Amniotic epithelial cell (primary cell): Measurements from ENCODE around the gene CD99L2.
"Not testable (repeated sequence)": the region's sequence is repeated elsewhere in the genome, so short reads cannot be mapped to it uniquely, and the experiment has no call there.

Source experiments
- DNase-seq: peaks from one replicate; pipeline ENCODE4 v3.0.0-alpha.2; 2010; ENCODE audit warnings: low read depth

CD99L2 gene

GRCh38 chrX:150856785-150857184, 41.7 kb downstream of the CD99L2 start:
- DNase-seq, result no peak

DNA sequence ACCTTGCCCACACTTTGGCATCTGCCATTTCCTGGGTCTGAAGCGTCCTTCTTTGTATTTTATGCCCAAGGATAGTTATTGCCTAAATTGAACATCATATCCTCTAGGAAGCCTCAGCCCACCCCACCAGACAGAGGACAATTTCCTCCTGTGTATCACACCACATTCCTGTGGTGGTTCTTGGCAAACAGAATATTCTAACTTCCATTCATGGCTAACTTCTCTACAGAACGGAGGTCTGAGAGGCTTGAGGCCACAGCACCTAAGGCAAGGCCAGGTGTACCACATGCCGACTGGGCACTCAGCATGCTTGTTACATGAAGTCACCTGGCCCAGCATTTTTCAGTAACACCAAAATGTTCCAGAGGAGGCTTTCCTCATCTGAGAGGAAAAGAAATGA, 42.4 kb downstream of the CD99L2 start:
- no peak for DNase-seq

- no peak for DNase-seq
Observed at GRCh38 chrX:150854856-150855255, 43.6 kb downstream of the CD99L2 start.

GRCh38 chrX:150849996-150850720, 48.3 kb downstream of the CD99L2 start:
- DNase-seq, result peak; percentile 75

GRCh38 chrX:150849486-150849885, 49.0 kb downstream of the CD99L2 start:
- peak; percentile 37 for DNase-seq

- no peak for DNase-seq
Observed at GRCh38 chrX:150848914-150849365, 49.5 kb downstream of the CD99L2 start.

- no peak for DNase-seq
Observed at GRCh38 chrX:150847088-150847487, 51.4 kb downstream of the CD99L2 start.

GRCh38 chrX:150846130-150846529, 52.3 kb downstream of the CD99L2 start:
- no peak for DNase-seq

DNA sequence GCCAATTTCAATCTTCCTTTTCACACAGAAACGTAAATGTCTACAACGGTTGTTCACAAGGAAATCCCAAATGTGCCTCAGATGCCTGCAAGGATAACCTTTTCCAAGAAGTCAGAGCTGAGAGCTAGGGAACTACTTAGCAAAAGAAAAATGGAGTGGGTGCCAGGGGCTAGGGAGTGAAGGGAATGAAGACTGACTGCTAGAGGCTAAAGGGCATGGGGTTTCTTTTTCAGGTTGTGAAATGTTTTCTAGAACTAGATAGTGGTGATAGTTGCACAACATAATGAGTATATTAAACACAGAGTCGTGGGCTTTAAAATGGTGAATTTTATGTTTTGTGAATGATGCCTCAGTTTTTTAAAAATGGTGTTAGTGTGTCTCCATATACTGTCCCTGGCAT, 53.4 kb downstream of the CD99L2 start:
- DNase-seq, result peak; percentile 70

DNA sequence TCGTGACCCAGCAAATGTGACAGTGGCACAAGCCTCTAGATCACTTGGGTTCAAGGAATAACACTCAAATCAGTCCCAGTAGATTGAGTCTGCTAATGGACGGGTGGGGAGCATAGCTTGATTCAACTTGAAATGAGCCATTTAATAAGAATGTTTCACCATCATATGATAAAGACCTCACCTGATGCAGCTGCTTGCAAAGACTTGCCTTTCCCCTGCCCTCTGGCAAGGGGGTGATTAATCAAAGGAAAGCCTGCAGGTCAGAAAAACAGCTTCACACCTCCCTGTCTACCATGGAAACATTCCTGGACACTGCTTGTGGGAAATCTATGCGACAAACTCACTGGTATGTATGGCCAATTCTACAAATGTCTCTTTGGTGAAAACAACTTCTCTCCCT, 54.5 kb downstream of the CD99L2 start:
- DNase-seq, result peak; percentile 31

DNA sequence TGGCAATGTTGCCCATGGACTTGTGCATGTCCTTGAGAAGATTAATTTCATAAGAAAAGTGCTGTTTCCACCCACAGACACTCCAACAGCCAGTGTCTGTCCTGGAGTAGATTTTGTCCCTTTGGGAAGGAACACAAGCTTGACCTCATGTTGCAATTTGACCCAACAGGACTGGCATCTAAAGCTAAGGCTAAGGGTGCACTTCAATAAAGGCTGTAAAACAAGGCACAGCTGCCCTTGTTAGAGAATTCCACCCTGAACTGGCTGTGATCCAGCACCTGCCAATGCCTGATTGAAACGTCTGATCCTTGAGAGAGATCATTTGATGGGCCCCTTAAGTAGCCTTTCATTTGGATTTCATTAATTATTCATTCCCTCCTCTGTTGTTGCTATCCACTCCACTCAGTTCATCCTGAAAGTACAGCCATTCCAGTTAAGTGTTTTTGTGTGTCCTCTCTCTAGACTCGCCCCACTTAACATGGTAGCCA, 56.2 kb downstream of the CD99L2 start:
- DNase-seq, result no peak

DNA sequence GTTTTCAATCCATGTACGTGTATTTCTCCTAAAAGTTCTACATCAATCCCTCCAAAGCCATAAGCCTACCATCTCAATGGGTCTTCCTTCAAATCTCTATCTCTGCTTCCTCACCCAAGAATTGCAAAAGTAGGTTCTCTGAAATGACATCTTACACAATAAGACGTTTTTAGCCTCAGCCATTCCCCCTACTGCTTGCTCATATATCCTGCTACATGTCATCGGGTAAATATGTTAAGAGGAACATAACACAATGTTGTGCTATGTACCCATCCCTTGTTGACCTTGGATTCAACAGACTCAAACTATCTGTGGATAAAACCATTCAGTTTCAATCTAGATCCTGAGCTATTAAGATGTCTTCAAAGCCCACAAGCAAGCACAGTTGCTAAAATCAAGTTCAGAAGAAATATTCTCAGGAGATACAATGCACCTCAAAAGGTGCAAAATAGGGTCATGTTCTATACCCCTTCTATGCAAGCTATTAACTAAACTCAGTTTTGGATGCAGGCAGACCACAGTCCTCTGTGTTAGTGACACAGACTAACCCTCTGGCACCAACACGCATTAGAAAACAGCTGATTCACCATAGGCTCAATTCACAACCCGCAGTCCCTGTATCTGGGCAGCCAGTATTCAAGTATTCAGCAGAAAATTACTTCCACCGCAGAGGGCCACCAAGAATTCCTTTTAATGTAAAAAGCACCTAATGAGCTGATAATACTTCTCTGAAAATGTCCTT, 56.8 kb downstream of the CD99L2 start:
- peak; percentile 80 for DNase-seq

GRCh38 chrX:150837845-150838244, 60.6 kb downstream of the CD99L2 start:
- no peak for DNase-seq

DNA sequence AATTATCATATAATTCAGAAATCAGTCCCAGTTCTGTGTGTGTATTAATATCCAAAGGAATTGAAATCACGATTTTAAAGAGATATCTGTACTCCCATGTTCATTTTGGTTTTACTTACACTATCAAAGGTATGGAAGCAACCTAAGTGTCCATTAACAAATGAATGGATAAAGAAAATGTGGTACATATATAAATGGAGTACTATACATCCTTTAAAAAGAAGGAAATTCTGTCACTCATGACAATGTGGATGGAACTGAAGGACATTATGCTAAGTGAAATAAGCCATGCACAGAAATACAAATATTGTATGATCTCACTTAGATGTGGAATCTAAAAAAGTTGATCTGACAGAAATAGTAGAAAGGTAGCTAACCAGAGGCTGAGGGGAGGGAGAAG, 63.8 kb downstream of the CD99L2 start:
- no peak for DNase-seq

- DNase-seq, result peak; percentile 60
Observed at GRCh38 chrX:150833454-150834056, 64.9 kb downstream of the CD99L2 start.

DNA sequence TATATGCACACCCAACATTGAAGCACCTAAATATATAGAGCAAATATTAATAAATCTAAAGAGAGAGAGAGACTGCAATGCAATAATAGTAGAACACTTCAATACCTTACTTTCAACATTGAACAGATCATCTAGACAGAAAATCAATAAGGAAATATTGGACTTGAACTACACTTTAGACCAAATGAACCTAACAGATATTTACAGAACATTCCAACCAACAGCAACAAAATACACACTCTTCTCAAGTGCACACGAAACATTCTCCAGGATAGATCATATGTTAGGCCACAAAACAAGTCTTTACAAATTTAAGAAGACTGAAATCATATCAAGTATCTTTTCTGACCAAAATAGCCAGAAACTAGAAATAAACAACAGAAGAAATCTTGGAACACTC, 66.6 kb downstream of the CD99L2 start:
- DNase-seq, result no peak

DNA sequence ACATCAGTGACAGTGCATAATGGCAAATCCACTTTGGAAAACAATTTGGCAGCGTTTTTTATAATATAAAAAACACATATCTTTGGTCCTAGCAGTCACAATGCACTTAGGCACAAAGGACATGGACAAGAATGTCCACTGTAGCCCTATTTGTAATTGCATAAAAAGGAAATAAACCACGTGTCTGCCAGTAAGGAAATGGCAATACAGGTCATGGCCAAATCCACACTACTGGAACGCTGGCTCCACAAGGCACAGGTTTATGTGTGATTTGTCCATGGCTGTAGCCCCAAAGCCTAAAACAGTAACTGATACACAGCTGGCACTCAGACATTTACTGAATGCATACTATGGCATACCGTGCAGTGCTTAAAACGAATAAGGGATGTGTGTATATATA, 69.7 kb downstream of the CD99L2 start:
- DNase-seq, result no peak

- not testable (repeated sequence) for DNase-seq
Observed at GRCh38 chrX:150824352-150824751, 74.1 kb downstream of the CD99L2 start.

- not testable (repeated sequence) for DNase-seq
Observed at GRCh38 chrX:150823826-150824225, 74.6 kb downstream of the CD99L2 start.

GRCh38 chrX:150821971-150822370, 76.5 kb downstream of the CD99L2 start:
- DNase-seq, result no peak

GRCh38 chrX:150813922-150814321, 84.5 kb downstream of the CD99L2 start:
- no peak for DNase-seq

- no peak for DNase-seq
Observed at GRCh38 chrX:150806827-150807226, 91.6 kb downstream of the CD99L2 start.

DNA sequence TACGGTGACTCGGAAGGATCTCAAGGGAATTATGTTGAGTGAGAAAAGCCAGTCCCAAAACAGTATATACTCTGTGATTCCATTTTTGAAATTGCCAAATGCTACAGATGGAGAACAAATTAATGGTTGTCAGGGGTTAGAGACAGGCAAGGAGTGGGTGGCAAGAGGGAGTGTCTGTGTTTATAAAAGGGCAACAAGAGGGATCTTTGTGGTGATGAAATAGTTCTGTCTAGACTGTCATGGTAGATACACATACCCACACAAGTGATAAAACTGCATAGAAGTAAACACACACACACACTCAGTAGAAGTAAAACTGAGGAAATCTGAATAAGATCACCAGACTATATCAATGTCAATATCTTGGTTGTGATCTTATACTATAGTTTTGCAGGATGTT, 92.7 kb downstream of the CD99L2 start:
- peak; percentile 62 for DNase-seq
